GM12878 (cell line): ENCODE results near the gene PPP1CA. TPM values are rescaled to one million over a fixed set of nuclear protein-coding genes. Genes with fewer than 3 reads are reported as not detected.

Source experiments
- ATF7 ChIP-seq: fragments of 450-650 bp; IDR thresholded peaks from 2 replicates; pipeline ENCODE4 v1.6.1; 2016; ENCODE audit warnings: low read depth, mild to moderate bottlenecking
- EED ChIP-seq: sonication (generic); IDR thresholded peaks from 2 replicates; pipeline ENCODE4 v1.6.1; 2016; ENCODE audit warnings: antibody characterized with exemption, low read depth
- HDAC6 ChIP-seq: fragments of 200-600 bp; sonication (generic); IDR thresholded peaks from one replicate; pipeline ENCODE4 v1.8.0; 2017; ENCODE audit warnings: antibody characterized with exemption; ENCODE audit not compliant: unreplicated experiment
- KDM1A ChIP-seq: fragments of 200-600 bp; sonication (generic); IDR thresholded peaks from 2 replicates; pipeline ENCODE4 v1.6.1; 2016; ENCODE audit warnings: borderline replicate concordance
- LARP7 ChIP-seq: fragments of 450-650 bp; IDR thresholded peaks from 2 replicates; pipeline ENCODE4 v1.6.1; 2017; ENCODE audit warnings: mild to moderate bottlenecking
- MEF2B ChIP-seq: fragments of 450-650 bp; IDR thresholded peaks from 2 replicates; pipeline ENCODE4 v1.6.1; 2018; ENCODE audit warnings: mild to moderate bottlenecking, moderate library complexity; ENCODE audit not compliant: partially characterized antibody, poor library complexity, severe bottlenecking
- MLLT1 ChIP-seq: fragments of 450-650 bp; IDR thresholded peaks from 2 replicates; pipeline ENCODE4 v1.6.1; 2016; ENCODE audit warnings: mild to moderate bottlenecking
- MTA3 ChIP-seq: IDR thresholded peaks from 2 replicates; pipeline ENCODE4 v1.6.1; 2012; ENCODE audit warnings: low read length, inconsistent platforms, borderline replicate concordance
- NR2C1 ChIP-seq: fragments of 450-650 bp; IDR thresholded peaks from 2 replicates; pipeline ENCODE4 v1.6.1; 2017; ENCODE audit warnings: antibody characterized with exemption, mild to moderate bottlenecking, moderate library complexity
- PAX5 ChIP-seq: IDR thresholded peaks from 2 replicates; pipeline ENCODE4 v1.6.1; 2011; ENCODE audit warnings: low read depth, low read length, borderline replicate concordance
- PAX8 ChIP-seq: fragments of 450-650 bp; IDR thresholded peaks from 2 replicates; pipeline ENCODE4 v1.6.1; 2017; ENCODE audit warnings: mild to moderate bottlenecking, moderate library complexity
- POLR2AphosphoS5 ChIP-seq: IDR thresholded peaks from 2 replicates; pipeline ENCODE4 v1.6.1; 2011; ENCODE audit warnings: mild to moderate bottlenecking, low read length, inconsistent platforms
- POU2F2 ChIP-seq: IDR thresholded peaks from 3 replicates; pipeline ENCODE4 v1.6.1; 2011; ENCODE audit warnings: low read depth, mild to moderate bottlenecking, low read length, borderline replicate concordance
- RAD21 ChIP-seq: IDR thresholded peaks from 2 replicates; pipeline ENCODE4 v1.6.1; 2011; ENCODE audit warnings: mild to moderate bottlenecking, low read depth, low read length, moderate library complexity; ENCODE audit not compliant: insufficient read depth
- RAD51 ChIP-seq: fragments of 450-650 bp; IDR thresholded peaks from 2 replicates; pipeline ENCODE4 v1.6.1; 2016; ENCODE audit warnings: moderate library complexity, mild to moderate bottlenecking, inconsistent platforms
- RB1 ChIP-seq: fragments of 450-650 bp; formaldehyde crosslinking; IDR thresholded peaks from 2 replicates; pipeline ENCODE4 v1.6.1; 2017; ENCODE audit warnings: mild to moderate bottlenecking, borderline replicate concordance
- RCOR1 ChIP-seq: conservative IDR thresholded peaks from 2 replicates; pipeline ENCODE4 v1.6.1; 2012; ENCODE audit warnings: low read depth, low read length, improper control_type of control experiment
- SIX5 ChIP-seq: IDR thresholded peaks from 2 replicates; pipeline ENCODE4 v1.6.1; 2011; ENCODE audit warnings: mild to moderate bottlenecking, low read depth, low read length, moderate library complexity; ENCODE audit not compliant: severe bottlenecking
- SMAD5 ChIP-seq: IDR thresholded peaks from 2 replicates; pipeline ENCODE4 v1.6.1; 2016; ENCODE audit warnings: antibody characterized with exemption, low read depth
- SREBF2 ChIP-seq: IDR thresholded peaks from 2 replicates; pipeline ENCODE4 v1.6.1; 2012; ENCODE audit warnings: mild to moderate bottlenecking, low read length
- ZNF217 ChIP-seq: fragments of 450-650 bp; IDR thresholded peaks from 2 replicates; pipeline ENCODE4 v1.6.1; 2017; ENCODE audit warnings: antibody characterized with exemption, mild to moderate bottlenecking
- ZNF24 ChIP-seq: fragments of 450-650 bp; IDR thresholded peaks from 2 replicates; pipeline ENCODE4 v1.6.1; 2017; ENCODE audit warnings: antibody characterized with exemption, mild to moderate bottlenecking
- polyA plus RNA-seq, 11 experiments: library from polyadenylated mRNA; depleted of rRNA in 4 of 11; unstranded in 6 of 11; stranded (reverse) in 5 of 11; fragments of >200 nt; fragmentation: Nextera tagmentation in 4 of 11; fragmentation: Illumina TruSeq in 1 of 11; extraction: Ambion mirVana in 4 of 11; extraction: Trizol in 1 of 11; gene quantifications; 1 replicate in 1 of 11; 2 replicates in 10 of 11; pipeline versions ENCODE4 v1.2.1 to v1.2.3, GENCODE V29; 2011 to 2016; ENCODE audit warnings: inconsistent platforms in 2 of 11, missing spikeins in 2 of 11, low read depth in 1 of 11
- total RNA-seq, 4 experiments: library from RNA; depleted of rRNA in 3 of 4; stranded (reverse); fragments of >200 nt in 3 of 4; fragmentation: Illumina TruSeq in 1 of 4; extraction: Trizol in 1 of 4; gene quantifications; 2 replicates each; pipeline versions ENCODE4 v1.2.1 to v1.2.3, GENCODE V29; 2013 to 2021
- TF ChIP-seq, protein P1 (sequence below): IDR thresholded peaks from 2 replicates; pipeline ENCODE4 v1.6.1; 2011; ENCODE audit warnings: mild to moderate bottlenecking, low read depth, low read length, moderate library complexity; ENCODE audit not compliant: insufficient replicate concordance
- TF ChIP-seq, protein P2 (sequence below): fragments of 450-650 bp; IDR thresholded peaks from 2 replicates; pipeline ENCODE4 v1.6.1; 2017; ENCODE audit warnings: antibody characterized with exemption, mild to moderate bottlenecking, moderate library complexity
- TF ChIP-seq, protein P3 (sequence below): fragments of 450-650 bp; IDR thresholded peaks from 2 replicates; pipeline ENCODE4 v1.6.1; 2017; ENCODE audit warnings: low read depth, mild to moderate bottlenecking, moderate library complexity

PPP1CA gene
- total and polyA plus RNA-seq, 10 of the 15 experiments (the other 5 are each of a cell fraction or from before 2014, with no cell fraction given): 26.4 to 458 (median 240) TPM

DNA sequence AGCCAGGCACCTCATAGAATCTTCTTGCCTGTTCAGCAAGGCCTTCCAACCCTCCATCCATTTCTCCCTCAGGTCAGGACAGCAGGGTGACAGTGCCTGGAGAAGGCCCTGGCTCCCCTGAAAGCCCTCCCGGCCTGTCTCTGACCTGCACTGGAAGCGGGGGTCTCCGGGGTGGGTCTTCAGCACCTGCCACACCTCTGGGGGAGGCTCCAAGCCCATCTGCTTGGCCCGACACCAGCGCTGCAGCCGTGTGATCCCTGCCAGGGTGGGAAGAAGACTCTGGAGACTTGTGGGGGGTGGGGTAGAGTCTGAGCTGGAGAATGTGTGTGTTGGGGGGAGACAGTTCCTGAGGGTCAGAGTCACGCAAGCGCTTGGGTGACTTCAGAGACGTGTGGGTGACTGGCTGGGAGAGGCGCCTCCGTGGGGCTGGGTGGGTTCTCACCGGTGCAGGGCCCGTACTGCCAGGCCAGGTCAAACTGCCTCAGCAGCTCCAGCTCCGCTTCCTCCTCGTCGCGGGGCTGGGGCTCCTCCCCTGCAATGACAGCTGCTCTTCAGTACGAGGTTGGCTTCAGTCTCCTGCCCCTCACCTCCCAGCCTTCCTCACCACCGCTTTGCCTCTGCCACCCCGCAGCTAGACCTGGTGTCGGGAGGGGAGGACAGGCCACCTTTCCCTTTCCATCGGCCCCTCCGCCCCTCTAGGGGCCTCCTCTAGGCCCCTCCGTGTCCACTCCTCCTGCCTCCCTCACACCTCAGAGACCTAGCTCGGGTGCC, 48.9 kb downstream of the PPP1CA start (continued):
- TF ChIP-seq POU2F2 (0 out of 3 replicates have a peak, but pooled peaks have one; percentile 10), HDAC6 (no peak), RAD21 (no peak), LARP7 (0 out of 2 replicates have a peak, but pooled peaks have one; percentile 84), RCOR1 (no peak), MLLT1 (peak; percentile 84; the same call in 1 of the 2 replicates), MTA3 (no peak), SREBF2 (no peak), MEF2B (no peak), ATF7 (no peak), KDM1A (no peak), SMAD5 (no peak), ZNF24 (no peak), RAD51 (no peak), EED (peak; percentile 7; the same call in 1 of the 2 replicates), PAX5 (peak; percentile 6; the same call in 1 of the 2 replicates), NR2C1 (peak; percentile 4; the same call in 1 of the 2 replicates), RB1 (no peak), PAX8 (no peak), POLR2AphosphoS5 (peak; percentile 82), ZNF217 (no peak), SIX5 (no peak)
- TF ChIP-seq, protein P1, sequence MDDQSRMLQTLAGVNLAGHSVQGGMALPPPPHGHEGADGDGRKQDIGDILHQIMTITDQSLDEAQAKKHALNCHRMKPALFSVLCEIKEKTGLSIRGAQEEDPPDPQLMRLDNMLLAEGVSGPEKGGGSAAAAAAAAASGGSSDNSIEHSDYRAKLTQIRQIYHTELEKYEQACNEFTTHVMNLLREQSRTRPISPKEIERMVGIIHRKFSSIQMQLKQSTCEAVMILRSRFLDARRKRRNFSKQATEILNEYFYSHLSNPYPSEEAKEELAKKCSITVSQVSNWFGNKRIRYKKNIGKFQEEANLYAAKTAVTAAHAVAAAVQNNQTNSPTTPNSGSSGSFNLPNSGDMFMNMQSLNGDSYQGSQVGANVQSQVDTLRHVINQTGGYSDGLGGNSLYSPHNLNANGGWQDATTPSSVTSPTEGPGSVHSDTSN: no peak
- TF ChIP-seq, protein P2, sequence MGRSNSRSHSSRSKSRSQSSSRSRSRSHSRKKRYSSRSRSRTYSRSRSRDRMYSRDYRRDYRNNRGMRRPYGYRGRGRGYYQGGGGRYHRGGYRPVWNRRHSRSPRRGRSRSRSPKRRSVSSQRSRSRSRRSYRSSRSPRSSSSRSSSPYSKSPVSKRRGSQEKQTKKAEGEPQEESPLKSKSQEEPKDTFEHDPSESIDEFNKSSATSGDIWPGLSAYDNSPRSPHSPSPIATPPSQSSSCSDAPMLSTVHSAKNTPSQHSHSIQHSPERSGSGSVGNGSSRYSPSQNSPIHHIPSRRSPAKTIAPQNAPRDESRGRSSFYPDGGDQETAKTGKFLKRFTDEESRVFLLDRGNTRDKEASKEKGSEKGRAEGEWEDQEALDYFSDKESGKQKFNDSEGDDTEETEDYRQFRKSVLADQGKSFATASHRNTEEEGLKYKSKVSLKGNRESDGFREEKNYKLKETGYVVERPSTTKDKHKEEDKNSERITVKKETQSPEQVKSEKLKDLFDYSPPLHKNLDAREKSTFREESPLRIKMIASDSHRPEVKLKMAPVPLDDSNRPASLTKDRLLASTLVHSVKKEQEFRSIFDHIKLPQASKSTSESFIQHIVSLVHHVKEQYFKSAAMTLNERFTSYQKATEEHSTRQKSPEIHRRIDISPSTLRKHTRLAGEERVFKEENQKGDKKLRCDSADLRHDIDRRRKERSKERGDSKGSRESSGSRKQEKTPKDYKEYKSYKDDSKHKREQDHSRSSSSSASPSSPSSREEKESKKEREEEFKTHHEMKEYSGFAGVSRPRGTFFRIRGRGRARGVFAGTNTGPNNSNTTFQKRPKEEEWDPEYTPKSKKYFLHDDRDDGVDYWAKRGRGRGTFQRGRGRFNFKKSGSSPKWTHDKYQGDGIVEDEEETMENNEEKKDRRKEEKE: no peak
- TF ChIP-seq, protein P3, sequence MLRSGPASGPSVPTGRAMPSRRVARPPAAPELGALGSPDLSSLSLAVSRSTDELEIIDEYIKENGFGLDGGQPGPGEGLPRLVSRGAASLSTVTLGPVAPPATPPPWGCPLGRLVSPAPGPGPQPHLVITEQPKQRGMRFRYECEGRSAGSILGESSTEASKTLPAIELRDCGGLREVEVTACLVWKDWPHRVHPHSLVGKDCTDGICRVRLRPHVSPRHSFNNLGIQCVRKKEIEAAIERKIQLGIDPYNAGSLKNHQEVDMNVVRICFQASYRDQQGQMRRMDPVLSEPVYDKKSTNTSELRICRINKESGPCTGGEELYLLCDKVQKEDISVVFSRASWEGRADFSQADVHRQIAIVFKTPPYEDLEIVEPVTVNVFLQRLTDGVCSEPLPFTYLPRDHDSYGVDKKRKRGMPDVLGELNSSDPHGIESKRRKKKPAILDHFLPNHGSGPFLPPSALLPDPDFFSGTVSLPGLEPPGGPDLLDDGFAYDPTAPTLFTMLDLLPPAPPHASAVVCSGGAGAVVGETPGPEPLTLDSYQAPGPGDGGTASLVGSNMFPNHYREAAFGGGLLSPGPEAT: no peak
